A549 (cell line): ENCODE data around the gene WBP2. TPM values are rescaled to one million over a fixed set of nuclear protein-coding genes. Genes with fewer than 3 reads are reported as not detected.

ENCODE experiments used
- ATAC-seq, 2 experiments: fragments of 200-7000 bp in 1 of 2; fragments of >200 bp in 1 of 2; cut with Nextera tagmentation in 1 of 2; cut with Tn5 transposase in 1 of 2; 3 replicates each; pipeline versions ENCODE4 v1.8.0 to v1.9.1; 2018 to 2020; ENCODE audit warnings: mild to moderate bottlenecking in 1 of 2, moderate library complexity in 1 of 2
- CTCF ChIA-PET: fragments of 300-600 bp; sonication (Branson Sonifier 250); formaldehyde crosslinking; extraction: SDS; loops from one replicate; lab custom pipeline; 2021; ENCODE audit warnings: antibody characterized with exemption, inconsistent platforms; lab: Yijun Ruan, JAX
- POLR2A ChIA-PET: fragments of 350-600 bp; formaldehyde crosslinking; extraction: SDS; loops from one replicate; lab custom pipeline; 2021; ENCODE audit warnings: antibody characterized with exemption, inconsistent platforms; lab: Yijun Ruan, JAX
- DNase-seq, 2 experiments: peaks; one replicate each; pipeline versions ENCODE4 v3.0.0 to v3.0.0-alpha.2; 2011 to 2016; ENCODE audit warnings: low read depth in 1 of 2, low spot score in 1 of 2
- FAIRE-seq: peaks from 2 replicates; lab custom pipeline; 2011; peaks lifted over from hg19 to GRCh38; lab: Jason Lieb, UNC
- H3K27ac ChIP-seq, 2 experiments: fragments of >200 bp; sonication (Bioruptor Twin); formaldehyde crosslinking; 3 replicates each; pipeline ENCODE4 v1.5.1; 2016 to 2017
- H3K4me1 ChIP-seq: fragments of >200 bp; sonication (Bioruptor Twin); formaldehyde crosslinking; 3 replicates; pipeline ENCODE4 v1.6.1; 2016
- H3K4me2 ChIP-seq: fragments of >200 bp; sonication (Bioruptor Twin); formaldehyde crosslinking; 3 replicates; pipeline ENCODE4 v1.6.1; 2016
- H3K4me3 ChIP-seq: fragments of >200 bp; sonication (Bioruptor Twin); formaldehyde crosslinking; 3 replicates; pipeline ENCODE4 v1.5.1; 2016
- H3K9me3 ChIP-seq: fragments of >200 bp; sonication (Bioruptor Twin); formaldehyde crosslinking; 3 replicates; pipeline ENCODE4 v1.6.1; 2016
- BHLHE40 ChIP-seq: IDR thresholded peaks from 2 replicates; pipeline ENCODE4 v1.6.1; 2012; ENCODE audit warnings: low read depth, low read length, inconsistent platforms
- CEBPB ChIP-seq, 2 experiments: fragments of >200 bp in 1 of 2; sonication (Bioruptor Twin) in 1 of 2; formaldehyde crosslinking in 1 of 2; IDR thresholded peaks; 2 replicates each; pipeline ENCODE4 v1.6.1; 2012 to 2016
- CHD2 ChIP-seq: fragments of 150-350 bp; IDR thresholded peaks from 2 replicates; pipeline ENCODE4 v1.6.1; 2014; ENCODE audit warnings: low read length; ENCODE audit not compliant: partially characterized antibody
- EHMT2 ChIP-seq: fragments of 200-600 bp; sonication (generic); IDR thresholded peaks from 2 replicates; pipeline ENCODE4 v1.6.1; 2016; ENCODE audit warnings: antibody characterized with exemption, low read depth, mild to moderate bottlenecking, moderate library complexity
- FOSB ChIP-seq: fragments of 250-450 bp; sonication (Bioruptor Pico); IDR thresholded peaks from 2 replicates; pipeline ENCODE4 v1.5.0; 2020; ENCODE audit warnings: mild to moderate bottlenecking, moderate library complexity
- HDAC2 ChIP-seq: fragments of 200-600 bp; sonication (generic); IDR thresholded peaks from 2 replicates; pipeline ENCODE4 v1.6.1; 2016
- HES2 ChIP-seq: fragments of >200 bp; sonication (Bioruptor Twin); formaldehyde crosslinking; IDR thresholded peaks from 2 replicates; pipeline ENCODE4 v1.6.1; 2016
- HEYL ChIP-seq: fragments of 250-450 bp; sonication (Bioruptor Pico); IDR thresholded peaks from 2 replicates; pipeline ENCODE4 v1.8.0; 2021; ENCODE audit warnings: mild to moderate bottlenecking, moderate library complexity
- HOXA7 ChIP-seq: fragments of 250-450 bp; sonication (Bioruptor Pico); IDR thresholded peaks from 2 replicates; pipeline ENCODE4 v1.5.0; 2020; ENCODE audit warnings: mild to moderate bottlenecking, moderate library complexity
- HOXB13 ChIP-seq: fragments of 250-450 bp; sonication (Bioruptor Pico); IDR thresholded peaks from 2 replicates; pipeline ENCODE4 v1.5.0; 2020; ENCODE audit warnings: low read depth, mild to moderate bottlenecking, moderate library complexity
- JUN ChIP-seq, 2 experiments: fragments of >200 bp; sonication (Bioruptor Twin); formaldehyde crosslinking; IDR thresholded peaks; 2 replicates in 1 of 2; 3 replicates in 1 of 2; pipeline ENCODE4 v1.6.1; 2016 to 2017
- JUNB ChIP-seq: fragments of >200 bp; sonication (Bioruptor Twin); formaldehyde crosslinking; IDR thresholded peaks from 2 replicates; pipeline ENCODE4 v1.6.1; 2016
- KDM5A ChIP-seq: fragments of 200-600 bp; sonication (generic); IDR thresholded peaks from 2 replicates; pipeline ENCODE4 v1.6.1; 2016; ENCODE audit warnings: antibody characterized with exemption, mild to moderate bottlenecking
- MAZ ChIP-seq: fragments of 150-350 bp; IDR thresholded peaks from 2 replicates; pipeline ENCODE4 v1.6.1; 2014; ENCODE audit warnings: antibody characterized with exemption, low read depth, low read length, borderline replicate concordance
- NFE2L2 ChIP-seq: fragments of 150-350 bp; conservative IDR thresholded peaks from 2 replicates; pipeline ENCODE4 v1.6.1; 2014; ENCODE audit warnings: low read length
- RAD21 ChIP-seq, 2 experiments: fragments of >200 bp in 1 of 2; sonication (Bioruptor Twin) in 1 of 2; formaldehyde crosslinking in 1 of 2; IDR thresholded peaks in 1 of 2; conservative IDR thresholded peaks in 1 of 2; 2 replicates in 1 of 2; 3 replicates in 1 of 2; pipeline ENCODE4 v1.6.1; 2012 to 2018; ENCODE audit warnings: inconsistent platforms in 1 of 2
- RNF2 ChIP-seq: fragments of 200-600 bp; sonication (generic); IDR thresholded peaks from 2 replicates; pipeline ENCODE4 v1.6.1; 2016; ENCODE audit warnings: low read depth, mild to moderate bottlenecking, antibody characterized with exemption, moderate library complexity, borderline replicate concordance
- ZNF302 ChIP-seq: fragments of 250-450 bp; sonication (Bioruptor Pico); IDR thresholded peaks from 2 replicates; pipeline ENCODE4 v1.9.0; 2021; ENCODE audit warnings: inconsistent platforms, mild to moderate bottlenecking, moderate library complexity
- WGBS: methylation state at CpG from one replicate; pipeline ENCODE4 v1.1.6; 2017; ENCODE audit errors: missing lambda C conversion rate; 5-methylcytosine and 5-hydroxymethylcytosine counted together
- polyA plus RNA-seq, 4 experiments: library from polyadenylated mRNA; depleted of rRNA in 3 of 4; stranded (reverse); fragments of >200 nt; fragmentation: RNase III in 1 of 4; extraction: RNeasy Plus Mini Kit Qiagen cat#74134 plus additional on column Dnase treatment in 1 of 4; gene quantifications; 2 replicates in 3 of 4; 3 replicates in 1 of 4; pipeline ENCODE4 v1.2.3, GENCODE V29; 2011 to 2017
- TF ChIP-seq, protein P1 (sequence below): fragments of 150-350 bp; IDR thresholded peaks from 2 replicates; pipeline ENCODE4 v1.6.1; 2014; ENCODE audit warnings: low read depth, mild to moderate bottlenecking, low read length
- TF ChIP-seq, protein P2 (sequence below): fragments of 250-450 bp; sonication (Bioruptor Pico); IDR thresholded peaks from 2 replicates; pipeline ENCODE4 v1.5.0; 2021; ENCODE audit warnings: mild to moderate bottlenecking, moderate library complexity, borderline replicate concordance
- TF ChIP-seq, protein P3 (sequence below): fragments of 450-650 bp; IDR thresholded peaks from 2 replicates; pipeline ENCODE4 v1.6.1; 2014; ENCODE audit warnings: antibody characterized with exemption
- TF ChIP-seq, protein P4 (sequence below): fragments of >200 bp; sonication (Bioruptor Twin); formaldehyde crosslinking; IDR thresholded peaks from 3 replicates; pipeline ENCODE4 v1.5.1; 2016

The WBP2 gene
- polyA plus RNA-seq, 2 of the 4 experiments (the other 2 are of a cell fraction) = 39.7 to 131 TPM

DNA sequence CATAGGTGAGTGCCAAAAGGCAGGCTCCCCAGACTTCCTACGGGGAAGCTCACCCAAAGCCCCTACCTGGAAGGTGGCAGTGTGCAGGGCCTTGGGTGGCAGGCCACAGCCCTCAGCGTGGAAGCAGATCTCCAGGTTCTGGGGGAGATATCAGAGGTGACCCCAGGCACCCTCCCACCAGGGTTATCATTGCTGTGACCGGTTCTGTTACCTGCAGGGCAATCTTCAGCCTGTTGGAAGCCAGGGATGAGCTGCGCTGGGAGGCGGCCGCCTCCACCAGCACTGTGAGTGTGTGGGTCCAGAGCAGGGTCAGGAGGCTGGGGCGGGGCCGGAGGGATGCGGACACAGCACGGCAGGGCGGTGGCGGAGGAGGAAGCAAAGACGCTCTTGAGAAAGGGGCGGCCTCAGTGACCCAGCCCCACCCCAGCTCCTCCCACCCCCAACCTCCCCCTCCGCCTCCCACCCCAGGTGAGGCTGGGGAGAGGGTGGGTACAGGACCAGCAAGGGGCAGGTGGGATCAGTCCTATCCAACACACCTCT lies 24.0 kb downstream of the WBP2 start:
- Histone ChIP-seq H3K9me3 (no peaks in the 10 kb centered on the region), H3K4me1 (peaks cover 5% of the 10 kb centered on the region; the same call in 1 of the 3 replicates), H3K4me3 (no peak overlapping the region), H3K4me2 (no peak overlapping the region), H3K27ac (no peak overlapping the region)
- POLR2A ChIA-PET = interaction anchor here (0.7 to 1.5 kb wide), 2 partner anchors 32 to 51 kb away, joined by 5 read pairs; no protein-coding TSS in a partner anchor
- no peak for DNase-seq
- WGBS = 80% methylated on average over 15 of the region's 15 CpGs
- ATAC-seq = no peak
- no peak for TF ChIP-seq JUNB
- no peak for TF ChIP-seq KDM5A
- TF ChIP-seq CEBPB (IDR thresholded peaks at IDR 0.05) = no peak
- TF ChIP-seq HES2 = no peak
- TF ChIP-seq, protein P1, sequence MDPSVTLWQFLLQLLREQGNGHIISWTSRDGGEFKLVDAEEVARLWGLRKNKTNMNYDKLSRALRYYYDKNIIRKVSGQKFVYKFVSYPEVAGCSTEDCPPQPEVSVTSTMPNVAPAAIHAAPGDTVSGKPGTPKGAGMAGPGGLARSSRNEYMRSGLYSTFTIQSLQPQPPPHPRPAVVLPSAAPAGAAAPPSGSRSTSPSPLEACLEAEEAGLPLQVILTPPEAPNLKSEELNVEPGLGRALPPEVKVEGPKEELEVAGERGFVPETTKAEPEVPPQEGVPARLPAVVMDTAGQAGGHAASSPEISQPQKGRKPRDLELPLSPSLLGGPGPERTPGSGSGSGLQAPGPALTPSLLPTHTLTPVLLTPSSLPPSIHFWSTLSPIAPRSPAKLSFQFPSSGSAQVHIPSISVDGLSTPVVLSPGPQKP = no peak
- TF ChIP-seq NFE2L2 = no peak
- TF ChIP-seq BHLHE40 = no peak
- no peak for TF ChIP-seq ZNF302 (CRISPR knock-in tag)
- no peak for TF ChIP-seq MAZ
- TF ChIP-seq HEYL (CRISPR knock-in tag) = no peak
- no peak for TF ChIP-seq HOXA7 (CRISPR knock-in tag)
- no peak for TF ChIP-seq FOSB (CRISPR knock-in tag)
- TF ChIP-seq HDAC2 = no peak
- TF ChIP-seq HOXB13 = no peak
- TF ChIP-seq RAD21 (conservative IDR thresholded peaks at IDR 0.05 in 1 of 2, IDR thresholded peaks at IDR 0.05 in 1 of 2) = no peak
- TF ChIP-seq, protein P2, sequence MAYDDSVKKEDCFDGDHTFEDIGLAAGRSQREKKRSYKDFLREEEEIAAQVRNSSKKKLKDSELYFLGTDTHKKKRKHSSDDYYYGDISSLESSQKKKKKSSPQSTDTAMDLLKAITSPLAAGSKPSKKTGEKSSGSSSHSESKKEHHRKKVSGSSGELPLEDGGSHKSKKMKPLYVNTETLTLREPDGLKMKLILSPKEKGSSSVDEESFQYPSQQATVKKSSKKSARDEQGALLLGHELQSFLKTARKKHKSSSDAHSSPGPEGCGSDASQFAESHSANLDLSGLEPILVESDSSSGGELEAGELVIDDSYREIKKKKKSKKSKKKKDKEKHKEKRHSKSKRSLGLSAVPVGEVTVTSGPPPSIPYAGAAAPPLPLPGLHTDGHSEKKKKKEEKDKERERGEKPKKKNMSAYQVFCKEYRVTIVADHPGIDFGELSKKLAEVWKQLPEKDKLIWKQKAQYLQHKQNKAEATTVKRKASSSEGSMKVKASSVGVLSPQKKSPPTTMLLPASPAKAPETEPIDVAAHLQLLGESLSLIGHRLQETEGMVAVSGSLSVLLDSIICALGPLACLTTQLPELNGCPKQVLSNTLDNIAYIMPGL (CRISPR knock-in tag) = no peak
- TF ChIP-seq RNF2 = no peak
- no peak for TF ChIP-seq EHMT2
- TF ChIP-seq, protein P3, sequence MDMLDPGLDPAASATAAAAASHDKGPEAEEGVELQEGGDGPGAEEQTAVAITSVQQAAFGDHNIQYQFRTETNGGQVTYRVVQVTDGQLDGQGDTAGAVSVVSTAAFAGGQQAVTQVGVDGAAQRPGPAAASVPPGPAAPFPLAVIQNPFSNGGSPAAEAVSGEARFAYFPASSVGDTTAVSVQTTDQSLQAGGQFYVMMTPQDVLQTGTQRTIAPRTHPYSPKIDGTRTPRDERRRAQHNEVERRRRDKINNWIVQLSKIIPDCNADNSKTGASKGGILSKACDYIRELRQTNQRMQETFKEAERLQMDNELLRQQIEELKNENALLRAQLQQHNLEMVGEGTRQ = no peak
- no peak for TF ChIP-seq JUN (IDR thresholded peaks at IDR 0.05)
- no peak for FAIRE-seq
- CTCF ChIA-PET = interaction anchor here (0.6 to 37.0 kb wide), 13 partner anchors 4 to 198 kb away, joined by 3 to 691 read pairs (median 5); partner anchors contain the start of genes GALK1, SMIM5, TRIM47 and UNC13D

DNA sequence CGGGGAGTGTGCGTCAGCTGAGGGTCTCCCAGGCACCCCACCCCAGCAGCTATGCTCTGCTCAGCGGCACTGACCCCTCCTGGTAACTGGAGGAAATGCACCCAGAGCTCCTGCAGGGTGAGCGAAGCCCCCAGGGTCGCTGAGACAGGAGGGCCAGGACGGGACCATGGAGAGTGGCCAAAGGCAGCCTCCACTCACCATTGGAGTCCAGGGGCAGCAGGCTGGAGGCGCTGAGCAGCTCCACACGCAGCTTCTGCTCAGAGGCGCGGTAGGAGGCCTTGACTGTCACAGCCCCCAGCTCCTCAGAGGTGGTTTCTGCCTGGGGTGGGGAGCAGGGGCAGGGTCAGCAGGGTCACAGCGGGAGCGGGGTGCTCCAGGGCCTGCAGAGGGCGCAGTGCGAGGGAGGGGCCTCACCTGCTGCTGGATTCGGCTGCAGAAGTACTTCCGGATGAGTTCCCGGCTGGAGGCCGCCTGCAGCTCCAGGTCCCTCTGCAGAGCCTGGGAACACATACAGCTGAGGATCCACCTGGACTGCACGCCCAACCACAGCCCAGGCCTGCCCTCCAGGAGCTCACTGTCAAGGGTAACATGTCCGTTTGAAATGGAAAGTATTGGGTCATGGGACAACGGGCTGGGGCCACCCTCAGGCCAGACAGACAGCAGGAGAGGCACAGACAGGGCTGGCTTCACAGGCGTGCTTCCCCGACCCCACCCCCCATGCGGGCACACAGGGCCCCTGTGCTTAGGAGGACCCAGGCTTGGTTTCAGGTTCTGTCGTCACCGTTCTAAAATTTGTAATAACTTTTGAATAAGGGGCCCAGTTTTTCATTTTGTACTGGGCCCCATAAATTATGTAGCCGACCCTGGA lies 24.7 kb downstream of the WBP2 start:
- FAIRE-seq (no peak), ATAC-seq (peak in 1 of 2 experiments; percentile 14; a peak in 3 of 6 replicates)
- WGBS = 82% methylated on average over 27 of the region's 27 CpGs

More for the DNA sequence above, 24.7 kb downstream of the WBP2 start:
- no peaks in the 10 kb centered on the region for H3K9me3 ChIP-seq
- H3K27ac ChIP-seq = no peak overlapping the region
- H3K4me2 ChIP-seq = no peak overlapping the region
- peaks cover 5% of the 10 kb centered on the region; the same call in 1 of the 3 replicates for H3K4me1 ChIP-seq
- ChIA-PET POLR2A (interaction anchor here (1.5 kb wide), 1 partner anchor 50 kb away, joined by 5 read pairs; no protein-coding TSS in a partner anchor), CTCF (interaction anchor here (0.6 to 37.0 kb wide), 27 partner anchors 3 to 424 kb away, joined by 3 to 691 read pairs (median 5); partner anchors contain the start of genes GALK1, SMIM5, TRIM47 and UNC13D)
- no peak overlapping the region for H3K4me3 ChIP-seq
- TF ChIP-seq, protein P4, sequence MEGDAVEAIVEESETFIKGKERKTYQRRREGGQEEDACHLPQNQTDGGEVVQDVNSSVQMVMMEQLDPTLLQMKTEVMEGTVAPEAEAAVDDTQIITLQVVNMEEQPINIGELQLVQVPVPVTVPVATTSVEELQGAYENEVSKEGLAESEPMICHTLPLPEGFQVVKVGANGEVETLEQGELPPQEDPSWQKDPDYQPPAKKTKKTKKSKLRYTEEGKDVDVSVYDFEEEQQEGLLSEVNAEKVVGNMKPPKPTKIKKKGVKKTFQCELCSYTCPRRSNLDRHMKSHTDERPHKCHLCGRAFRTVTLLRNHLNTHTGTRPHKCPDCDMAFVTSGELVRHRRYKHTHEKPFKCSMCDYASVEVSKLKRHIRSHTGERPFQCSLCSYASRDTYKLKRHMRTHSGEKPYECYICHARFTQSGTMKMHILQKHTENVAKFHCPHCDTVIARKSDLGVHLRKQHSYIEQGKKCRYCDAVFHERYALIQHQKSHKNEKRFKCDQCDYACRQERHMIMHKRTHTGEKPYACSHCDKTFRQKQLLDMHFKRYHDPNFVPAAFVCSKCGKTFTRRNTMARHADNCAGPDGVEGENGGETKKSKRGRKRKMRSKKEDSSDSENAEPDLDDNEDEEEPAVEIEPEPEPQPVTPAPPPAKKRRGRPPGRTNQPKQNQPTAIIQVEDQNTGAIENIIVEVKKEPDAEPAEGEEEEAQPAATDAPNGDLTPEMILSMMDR = peak; percentile 43
- TF ChIP-seq CHD2 = no peak
- 0 out of 5 replicates have a peak, but pooled peaks of 1 of the 2 experiments have one; percentile 19 for TF ChIP-seq RAD21 (conservative IDR thresholded peaks at IDR 0.05 in 1 of 2, IDR thresholded peaks at IDR 0.05 in 1 of 2)
- TF ChIP-seq BHLHE40 = no peak
- peak in 1 of 2 experiments; percentile 47 for DNase-seq
